ENCODE data around the gene FAM53B.

GRCh38 chr10:124579011-124579399 lies 165.2 kb downstream of the FAM53B start:
- TF ChIP-seq, protein P1, sequence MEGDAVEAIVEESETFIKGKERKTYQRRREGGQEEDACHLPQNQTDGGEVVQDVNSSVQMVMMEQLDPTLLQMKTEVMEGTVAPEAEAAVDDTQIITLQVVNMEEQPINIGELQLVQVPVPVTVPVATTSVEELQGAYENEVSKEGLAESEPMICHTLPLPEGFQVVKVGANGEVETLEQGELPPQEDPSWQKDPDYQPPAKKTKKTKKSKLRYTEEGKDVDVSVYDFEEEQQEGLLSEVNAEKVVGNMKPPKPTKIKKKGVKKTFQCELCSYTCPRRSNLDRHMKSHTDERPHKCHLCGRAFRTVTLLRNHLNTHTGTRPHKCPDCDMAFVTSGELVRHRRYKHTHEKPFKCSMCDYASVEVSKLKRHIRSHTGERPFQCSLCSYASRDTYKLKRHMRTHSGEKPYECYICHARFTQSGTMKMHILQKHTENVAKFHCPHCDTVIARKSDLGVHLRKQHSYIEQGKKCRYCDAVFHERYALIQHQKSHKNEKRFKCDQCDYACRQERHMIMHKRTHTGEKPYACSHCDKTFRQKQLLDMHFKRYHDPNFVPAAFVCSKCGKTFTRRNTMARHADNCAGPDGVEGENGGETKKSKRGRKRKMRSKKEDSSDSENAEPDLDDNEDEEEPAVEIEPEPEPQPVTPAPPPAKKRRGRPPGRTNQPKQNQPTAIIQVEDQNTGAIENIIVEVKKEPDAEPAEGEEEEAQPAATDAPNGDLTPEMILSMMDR (IDR thresholded peaks at IDR 0.05; ENCODE audit: low read length): no peak
- no peak for TF ChIP-seq EZH2 (optimal IDR thresholded peaks at IDR 0.05; ENCODE audit: low read depth, low read length)

Measured in MM.1S (cell line).